ENCODE results near the gene ATP2A1.

Gene ATP2A1

GRCh38 chr16:28878083-28878926, at the start of gene ATP2A1:
Gene ATP2A1, plus strand, starts transcription at chr16:28878488. Its CDS starts 184 bp downstream, at chr16:28878672.
- in situ Hi-C loops (cut with HindIII; ENCODE audit: low pct_unique_long_range_greater_than_20kb, low sequenced_read_pairs): no loop called here
- no peak for TF ChIP-seq JUND (IDR thresholded peaks at IDR 0.05; ENCODE audit: low read depth)
- DNase-seq (ENCODE audit: low read depth in 1 of 2, low spot score in 1 of 2): no peak

GRCh38 chr16:28829747-28830146, 48.5 kb upstream of the ATP2A1 start:
- in situ Hi-C loops (cut with HindIII; ENCODE audit: low pct_unique_long_range_greater_than_20kb, low sequenced_read_pairs): no loop called here

DNA sequence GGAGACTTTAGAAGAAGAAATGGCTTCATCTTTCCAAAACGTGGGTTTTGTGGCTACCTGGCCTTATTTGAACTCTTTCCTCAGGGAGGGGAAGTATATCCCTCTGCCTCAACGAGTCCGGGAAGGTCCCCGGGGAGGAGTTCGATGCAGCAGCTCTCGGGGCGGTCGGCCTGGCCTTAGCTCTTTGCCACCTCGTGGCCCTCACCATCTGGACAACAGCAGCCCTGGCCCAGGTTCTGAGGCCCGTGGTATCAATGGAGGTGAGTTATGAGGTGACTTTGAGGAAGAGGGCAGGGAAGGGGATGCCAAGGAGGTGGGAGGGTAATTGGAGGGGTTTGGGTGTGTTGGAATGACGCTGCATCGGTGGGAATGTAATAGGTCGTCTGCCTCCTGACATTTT, 47.8 kb upstream of the ATP2A1 start:
- TF ChIP-seq JUND (IDR thresholded peaks at IDR 0.05; ENCODE audit: low read depth): no peak
- in situ Hi-C loops (cut with HindIII; ENCODE audit: low pct_unique_long_range_greater_than_20kb, low sequenced_read_pairs): no loop called here
- DNase-seq (ENCODE audit: low read depth in 1 of 2, low spot score in 1 of 2): no peak

More at GRCh38 chr16:28829747-28830146, 48.5 kb upstream of the ATP2A1 start:
- TF ChIP-seq JUND (IDR thresholded peaks at IDR 0.05; ENCODE audit: low read depth): no peak
- DNase-seq (ENCODE audit: low read depth in 1 of 2, low spot score in 1 of 2): no peak

DNA sequence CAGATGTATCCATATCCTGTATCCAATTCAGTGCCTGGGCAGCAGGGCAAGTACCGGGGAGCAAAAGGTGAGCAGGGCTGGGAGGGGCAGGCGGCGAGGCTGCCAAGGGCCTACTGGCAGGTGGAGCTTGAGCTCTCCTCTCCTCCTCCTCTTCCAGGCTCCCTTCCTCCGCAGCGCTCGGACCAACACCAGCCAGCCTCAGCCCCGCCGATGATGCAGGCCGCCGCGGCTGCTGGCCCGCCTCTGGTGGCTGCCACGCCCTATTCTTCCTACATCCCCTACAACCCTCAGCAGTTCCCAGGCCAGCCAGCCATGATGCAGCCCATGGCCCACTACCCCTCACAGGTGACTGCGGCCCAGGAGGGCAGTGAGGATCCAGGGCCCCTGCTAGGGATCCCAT, 43.9 kb upstream of the ATP2A1 start:
- in situ Hi-C loops (cut with HindIII; ENCODE audit: low pct_unique_long_range_greater_than_20kb, low sequenced_read_pairs): no loop called here
- no peak for TF ChIP-seq JUND (IDR thresholded peaks at IDR 0.05; ENCODE audit: low read depth)
- no peak for DNase-seq (ENCODE audit: low read depth in 1 of 2, low spot score in 1 of 2)

DNA sequence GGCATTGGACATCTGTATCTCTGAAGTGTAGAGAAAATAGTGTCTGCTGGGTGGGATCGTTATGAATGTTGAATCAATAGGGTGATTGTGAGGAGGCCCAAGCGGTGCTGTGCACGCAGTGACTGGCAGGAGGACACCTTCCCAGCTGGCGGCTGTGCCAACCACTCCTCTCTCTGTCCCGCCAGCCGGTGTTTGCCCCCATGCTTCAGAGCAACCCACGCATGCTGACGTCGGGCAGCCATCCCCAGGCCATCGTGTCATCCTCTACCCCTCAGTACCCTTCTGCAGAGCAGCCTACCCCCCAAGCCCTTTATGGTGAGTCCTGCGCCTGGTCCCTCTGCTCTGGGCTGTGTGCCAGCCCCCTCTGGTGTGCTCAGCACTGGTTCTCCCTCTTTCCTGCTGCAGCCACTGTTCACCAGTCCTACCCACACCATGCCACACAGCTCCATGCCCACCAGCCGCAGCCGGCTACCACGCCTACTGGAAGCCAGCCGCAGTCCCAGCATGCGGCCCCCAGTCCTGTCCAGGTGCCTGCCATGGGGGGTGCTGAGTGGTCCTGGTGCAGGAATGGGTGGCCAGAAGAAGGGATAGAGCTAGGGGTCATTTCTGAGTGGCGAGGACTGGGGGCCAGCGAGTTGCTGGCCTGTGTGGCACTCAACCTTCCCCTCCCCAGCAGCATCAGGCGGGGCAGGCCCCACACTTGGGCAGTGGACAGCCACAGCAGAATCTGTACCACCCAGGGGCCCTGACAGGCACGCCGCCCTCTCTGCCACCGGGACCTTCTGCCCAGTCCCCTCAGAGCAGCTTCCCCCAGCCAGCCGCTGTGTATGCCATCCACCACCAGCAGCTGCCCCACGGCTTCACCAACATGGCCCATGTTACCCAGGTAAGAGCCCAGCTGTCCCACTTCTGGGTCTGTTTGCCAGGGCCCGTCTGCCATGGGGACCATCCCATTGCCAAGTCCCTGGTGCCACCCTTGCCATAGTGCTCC, 43.1 kb upstream of the ATP2A1 start:
- in situ Hi-C loops (cut with HindIII; ENCODE audit: low pct_unique_long_range_greater_than_20kb, low sequenced_read_pairs): no loop called here
- TF ChIP-seq JUND (IDR thresholded peaks at IDR 0.05; ENCODE audit: low read depth): no peak
- DNase-seq (ENCODE audit: low read depth in 1 of 2, low spot score in 1 of 2): no peak

GRCh38 chr16:28835864-28836760, 42.2 kb upstream of the ATP2A1 start:
- DNase-seq (ENCODE audit: low read depth in 1 of 2, low spot score in 1 of 2): no peak
- in situ Hi-C loops (cut with HindIII; ENCODE audit: low pct_unique_long_range_greater_than_20kb, low sequenced_read_pairs): no loop called here
- no peak for TF ChIP-seq JUND (IDR thresholded peaks at IDR 0.05; ENCODE audit: low read depth)

- in situ Hi-C loops (cut with HindIII; ENCODE audit: low pct_unique_long_range_greater_than_20kb, low sequenced_read_pairs): no loop called here
- DNase-seq (ENCODE audit: low read depth in 1 of 2, low spot score in 1 of 2): no peak
- TF ChIP-seq JUND (IDR thresholded peaks at IDR 0.05; ENCODE audit: low read depth): no peak
Observed at GRCh38 chr16:28836761-28837064, 41.6 kb upstream of the ATP2A1 start.

GRCh38 chr16:28837672-28838557, 40.4 kb upstream of the ATP2A1 start:
- no peak for DNase-seq (ENCODE audit: low read depth in 1 of 2, low spot score in 1 of 2)
- in situ Hi-C loops (cut with HindIII; ENCODE audit: low pct_unique_long_range_greater_than_20kb, low sequenced_read_pairs): no loop called here
- no peak for TF ChIP-seq JUND (IDR thresholded peaks at IDR 0.05; ENCODE audit: low read depth)

GRCh38 chr16:28838558-28838918, 39.8 kb upstream of the ATP2A1 start:
- in situ Hi-C loops (cut with HindIII; ENCODE audit: low pct_unique_long_range_greater_than_20kb, low sequenced_read_pairs): no loop called here
- TF ChIP-seq JUND (IDR thresholded peaks at IDR 0.05; ENCODE audit: low read depth): no peak
- no peak for DNase-seq (ENCODE audit: low read depth in 1 of 2, low spot score in 1 of 2)

GRCh38 chr16:28839004-28839639, 39.2 kb upstream of the ATP2A1 start:
- TF ChIP-seq JUND (IDR thresholded peaks at IDR 0.05; ENCODE audit: low read depth): no peak
- in situ Hi-C loops (cut with HindIII; ENCODE audit: low pct_unique_long_range_greater_than_20kb, low sequenced_read_pairs): no loop called here
- DNase-seq (ENCODE audit: low read depth in 1 of 2, low spot score in 1 of 2): no peak

DNA sequence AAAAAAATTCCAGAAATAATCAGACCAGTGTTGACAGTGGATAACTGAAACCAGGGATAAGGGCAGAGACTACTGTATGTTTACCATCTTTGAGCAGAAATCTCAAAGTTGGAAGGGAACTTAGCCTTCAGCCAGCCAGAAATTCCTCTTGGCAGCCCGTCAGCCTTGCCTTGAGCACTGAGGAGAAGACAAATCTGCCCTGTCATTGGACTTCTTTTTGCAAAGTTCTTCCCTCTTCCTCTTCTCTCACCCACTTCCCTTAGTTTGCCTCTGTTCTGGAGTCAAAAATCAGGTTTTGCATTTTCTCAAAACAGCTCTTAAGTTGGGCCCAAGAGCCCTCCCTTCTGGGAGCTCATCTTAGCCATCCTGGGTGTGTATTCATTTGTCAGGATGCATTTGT, 38.4 kb upstream of the ATP2A1 start:
- TF ChIP-seq JUND (IDR thresholded peaks at IDR 0.05; ENCODE audit: low read depth): no peak
- in situ Hi-C loops (cut with HindIII; ENCODE audit: low pct_unique_long_range_greater_than_20kb, low sequenced_read_pairs): no loop called here
- DNase-seq (ENCODE audit: low read depth in 1 of 2, low spot score in 1 of 2): no peak
